Neuron (in vitro differentiated cells): Measurements from ENCODE around the gene FDCSP.

Experiments
- H2AFZ ChIP-seq: one replicate; pipeline ENCODE4 v1.6.1; 2013; ENCODE audit warnings: low read depth, mild to moderate bottlenecking, inconsistent platforms, low read length, moderate library complexity
- H3K27me3 ChIP-seq: one replicate; pipeline ENCODE4 v1.6.1; 2013; ENCODE audit warnings: low read length; ENCODE audit not compliant: insufficient read depth
- H3K36me3 ChIP-seq: one replicate; pipeline ENCODE4 v1.6.1; 2013; ENCODE audit warnings: low read length; ENCODE audit not compliant: insufficient read depth
- H3K4me1 ChIP-seq: one replicate; pipeline ENCODE4 v1.6.1; 2013; ENCODE audit warnings: low read length; ENCODE audit not compliant: insufficient read depth
- H3K4me3 ChIP-seq: 2 replicates; pipeline ENCODE4 v1.5.1; 2013; ENCODE audit warnings: mild to moderate bottlenecking, low read length, moderate library complexity
- H3K9me3 ChIP-seq: one replicate; pipeline ENCODE4 v1.6.1; 2013; ENCODE audit warnings: low read length

The FDCSP gene

DNA sequence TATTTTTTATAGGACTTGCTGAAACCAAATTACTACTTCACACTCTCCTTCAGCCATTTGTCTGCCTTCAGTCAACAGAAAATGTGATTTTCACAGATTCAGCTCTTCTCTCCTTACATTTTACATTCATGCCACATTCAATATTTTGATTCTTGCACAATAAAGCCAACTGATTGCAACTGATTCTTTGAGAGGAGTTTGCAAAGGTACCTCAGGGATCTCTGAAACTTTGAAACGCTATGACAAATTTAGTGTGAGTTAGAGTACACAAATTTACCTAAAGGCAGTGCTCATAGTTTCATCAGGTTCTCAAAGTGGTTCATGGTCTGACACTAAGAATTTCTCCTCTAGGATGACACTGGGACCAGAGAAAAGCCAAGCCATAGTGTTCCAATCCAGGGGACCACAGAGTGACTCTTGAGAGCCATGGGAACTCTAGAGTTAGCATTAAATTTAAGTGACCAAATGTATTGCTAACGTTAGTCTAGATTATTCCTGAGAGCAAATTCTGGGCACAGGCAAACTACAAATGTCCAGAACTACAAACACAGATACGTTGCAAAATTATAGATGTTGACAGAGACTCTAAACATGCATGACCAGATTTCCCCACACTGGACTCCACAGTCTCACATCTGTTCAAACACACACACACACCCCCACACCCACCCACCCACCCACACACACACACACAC, 25.5 kb downstream of the FDCSP start:
- Histone ChIP-seq H3K36me3 (no peaks in the 10 kb centered on the region), H3K4me1 (no peaks in the 10 kb centered on the region), H3K9me3 (no peaks in the 10 kb centered on the region), H2AFZ (no peak overlapping the region), H3K4me3 (no peak overlapping the region), H3K27me3 (no peaks in the 10 kb centered on the region)

DNA sequence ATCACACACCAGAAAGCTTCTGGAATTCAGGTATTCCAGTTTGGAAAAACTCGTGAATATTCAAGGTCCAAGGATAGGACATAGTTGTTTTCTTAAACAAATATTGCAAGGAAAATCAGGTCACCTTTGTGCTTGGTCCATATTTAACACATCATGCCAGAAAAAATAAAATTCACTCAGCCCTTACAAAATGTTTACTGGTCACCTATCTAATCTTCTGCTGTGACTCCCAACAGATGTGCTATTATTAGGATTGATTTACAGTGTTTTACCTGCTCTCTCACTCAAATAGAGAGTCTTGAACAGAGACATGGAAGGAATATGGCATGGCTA, 26.0 kb downstream of the FDCSP start:
- Histone ChIP-seq H3K4me3 (no peak overlapping the region), H2AFZ (no peak overlapping the region), H3K4me1 (no peaks in the 10 kb centered on the region)

DNA sequence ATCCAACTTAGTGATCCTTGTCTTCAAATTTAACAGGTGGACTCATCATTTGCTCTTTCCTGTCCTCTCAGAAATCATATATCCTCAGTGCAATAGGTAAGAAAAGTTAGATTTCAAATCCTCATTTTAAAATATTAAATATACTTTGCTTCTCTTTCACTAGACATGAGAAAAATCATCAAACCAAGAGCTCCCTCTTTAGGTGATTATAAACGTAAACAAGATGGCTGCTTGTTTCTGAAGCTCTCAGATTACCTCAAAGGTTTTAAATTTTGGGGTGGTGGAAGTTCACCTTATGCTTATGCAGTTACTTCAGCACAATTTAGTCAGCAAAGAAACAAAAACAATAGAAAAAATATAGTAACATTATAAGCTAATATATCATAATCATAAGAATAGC, 43.8 kb downstream of the FDCSP start:
- H3K4me1 ChIP-seq: no peaks in the 10 kb centered on the region
- no peak overlapping the region for H2AFZ ChIP-seq
- H3K9me3 ChIP-seq: no peaks in the 10 kb centered on the region
- no peak overlapping the region for H3K4me3 ChIP-seq
- no peaks in the 10 kb centered on the region for H3K36me3 ChIP-seq
- H3K27me3 ChIP-seq: no peaks in the 10 kb centered on the region

More for the DNA sequence above, 26.0 kb downstream of the FDCSP start:
- no peaks in the 10 kb centered on the region for H3K9me3 ChIP-seq
- no peaks in the 10 kb centered on the region for H3K27me3 ChIP-seq
- H3K36me3 ChIP-seq: no peaks in the 10 kb centered on the region

DNA sequence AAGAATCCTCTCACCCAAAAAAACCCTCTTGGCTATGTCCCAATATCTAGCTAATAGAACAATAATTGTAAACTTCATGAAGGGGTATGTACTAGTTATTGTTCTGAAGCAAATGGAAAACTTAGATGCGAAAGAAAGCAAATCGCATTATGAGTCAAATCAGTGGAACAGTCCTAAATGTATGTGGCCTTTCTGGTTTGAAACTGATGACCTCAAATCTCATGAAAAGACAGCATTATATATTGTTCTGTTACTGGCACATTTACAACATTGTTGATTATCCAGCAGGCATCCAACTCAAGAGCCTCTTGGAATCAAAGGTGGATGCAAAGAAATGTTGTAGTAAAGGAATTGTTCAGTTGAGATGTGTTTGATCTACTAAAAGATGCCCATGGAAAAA, 51.2 kb downstream of the FDCSP start:
- H3K4me1 ChIP-seq: no peaks in the 10 kb centered on the region
- no peaks in the 10 kb centered on the region for H3K27me3 ChIP-seq
- H3K36me3 ChIP-seq: no peaks in the 10 kb centered on the region
- no peak overlapping the region for H3K4me3 ChIP-seq
- H3K9me3 ChIP-seq: no peaks in the 10 kb centered on the region
- H2AFZ ChIP-seq: no peak overlapping the region

DNA sequence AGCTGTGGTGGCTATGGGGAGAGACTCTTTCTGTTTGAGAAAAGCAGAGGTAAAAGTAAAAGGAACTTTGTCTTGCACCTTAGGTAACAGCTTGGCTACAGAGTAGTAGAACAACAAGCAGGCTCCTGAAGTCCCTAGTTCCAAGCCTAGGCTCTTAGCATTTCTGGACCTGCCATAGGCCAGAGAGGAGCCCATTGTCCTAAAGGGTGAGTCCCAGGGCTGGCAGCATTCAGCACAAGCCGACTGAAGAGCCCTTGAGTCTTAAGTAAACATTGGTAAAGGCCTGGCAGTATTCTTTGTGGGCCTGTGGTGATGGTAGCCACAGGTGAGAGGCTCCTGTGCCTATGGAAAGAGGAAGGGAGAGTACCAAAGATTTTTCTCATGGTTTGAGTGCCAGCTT, 54.6 kb downstream of the FDCSP start:
- Histone ChIP-seq H3K4me3 (no peak overlapping the region), H3K4me1 (no peaks in the 10 kb centered on the region), H3K36me3 (no peaks in the 10 kb centered on the region), H2AFZ (no peak overlapping the region), H3K9me3 (no peaks in the 10 kb centered on the region), H3K27me3 (no peaks in the 10 kb centered on the region)
